ENCODE measurements around the gene TBC1D24. TPM values are rescaled to one million over a fixed set of nuclear protein-coding genes. Genes with fewer than 3 reads are reported as not detected.

Gene TBC1D24
- total RNA-seq, 1 donor from 2014 or later, result 11.1 TPM

- intact Hi-C loops (cut with micrococcal nuclease), result no loop called here
- H3K27ac ChIP-seq (replicated peaks), result no peak overlapping the region
- no peak for TF ChIP-seq CTCF (IDR thresholded peaks at IDR 0.05; ENCODE audit: borderline replicate concordance)
- peaks cover 23% of the 10 kb centered on the region for H3K36me3 ChIP-seq
- H3K4me1 ChIP-seq, result no peaks in the 10 kb centered on the region
- no peaks in the 10 kb centered on the region for H3K27me3 ChIP-seq (ENCODE audit: low read depth)
- no peak overlapping the region for H3K4me3 ChIP-seq
- no peak for DNase-seq
- no peaks in the 10 kb centered on the region for H3K9me3 ChIP-seq (replicated peaks)
Measured at GRCh38 chr16:2447920-2448583, 26.9 kb upstream of the TBC1D24 start.

- H3K27ac ChIP-seq (replicated peaks), result no peak overlapping the region
- intact Hi-C loops (cut with micrococcal nuclease), result no loop called here
- no peak for DNase-seq
- H3K4me3 ChIP-seq, result no peak overlapping the region
- no peaks in the 10 kb centered on the region for H3K9me3 ChIP-seq (replicated peaks)
- no peaks in the 10 kb centered on the region for H3K4me1 ChIP-seq
- no peaks in the 10 kb centered on the region for H3K27me3 ChIP-seq (ENCODE audit: low read depth)
- no peak for TF ChIP-seq CTCF (IDR thresholded peaks at IDR 0.05; ENCODE audit: borderline replicate concordance)
- peaks cover 30% of the 10 kb centered on the region for H3K36me3 ChIP-seq
Measured at GRCh38 chr16:2449118-2449517, 25.8 kb upstream of the TBC1D24 start.

GRCh38 chr16:2450535-2450934 lies 24.4 kb upstream of the TBC1D24 start:
- intact Hi-C loops (cut with micrococcal nuclease), result no loop called here
- Histone ChIP-seq H3K27me3 (ENCODE audit: low read depth) (no peaks in the 10 kb centered on the region), H3K27ac (replicated peaks) (no peak overlapping the region), H3K4me3 (no peak overlapping the region), H3K36me3 (peaks cover 19% of the 10 kb centered on the region), H3K9me3 (replicated peaks) (no peaks in the 10 kb centered on the region), H3K4me1 (no peaks in the 10 kb centered on the region)
- no peak for TF ChIP-seq CTCF (IDR thresholded peaks at IDR 0.05; ENCODE audit: borderline replicate concordance)
- no peak for DNase-seq

- intact Hi-C loops (cut with micrococcal nuclease), result no loop called here
Measured at GRCh38 chr16:2450975-2451381, 23.9 kb upstream of the TBC1D24 start.

DNA sequence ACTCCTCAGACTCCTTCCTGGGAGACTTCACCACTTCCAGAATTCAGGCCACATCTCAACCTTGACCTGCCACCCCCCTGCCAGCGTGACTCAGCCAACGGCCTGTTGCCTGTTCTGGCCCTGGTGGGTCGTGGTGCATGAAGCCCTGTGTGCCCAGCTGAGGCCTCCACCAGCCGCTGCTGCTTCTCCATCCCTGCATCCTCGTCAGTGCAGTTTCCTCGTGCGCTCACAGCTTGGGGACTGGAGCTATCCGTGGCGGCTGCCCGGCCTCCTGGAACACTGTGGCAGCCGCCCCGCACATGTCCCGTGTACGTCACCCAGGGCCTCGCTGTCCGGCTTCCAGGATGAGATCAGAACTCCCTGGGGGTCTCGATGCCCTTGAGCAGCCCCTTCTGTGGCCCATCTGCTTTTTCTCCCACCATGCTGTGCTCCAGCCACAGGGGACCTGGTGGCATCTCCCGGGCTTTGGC lies 23.0 kb upstream of the TBC1D24 start:
- H3K27ac ChIP-seq (replicated peaks), result no peak overlapping the region
- H3K27me3 ChIP-seq (ENCODE audit: low read depth), result no peaks in the 10 kb centered on the region
- peaks cover 7% of the 10 kb centered on the region for H3K36me3 ChIP-seq
- intact Hi-C loops (cut with micrococcal nuclease), result no loop called here
- DNase-seq, result no peak
- H3K9me3 ChIP-seq (replicated peaks), result no peaks in the 10 kb centered on the region
- no peaks in the 10 kb centered on the region for H3K4me1 ChIP-seq
- H3K4me3 ChIP-seq, result no peak overlapping the region
- TF ChIP-seq CTCF (IDR thresholded peaks at IDR 0.05; ENCODE audit: borderline replicate concordance), result no peak

More at GRCh38 chr16:2450975-2451381, 23.9 kb upstream of the TBC1D24 start:
- peaks cover 16% of the 10 kb centered on the region for H3K36me3 ChIP-seq
- no peaks in the 10 kb centered on the region for H3K9me3 ChIP-seq (replicated peaks)
- no peak overlapping the region for H3K4me3 ChIP-seq
- H3K4me1 ChIP-seq, result no peaks in the 10 kb centered on the region
- no peak overlapping the region for H3K27ac ChIP-seq (replicated peaks)
- TF ChIP-seq CTCF (IDR thresholded peaks at IDR 0.05; ENCODE audit: borderline replicate concordance), result no peak
- H3K27me3 ChIP-seq (ENCODE audit: low read depth), result no peaks in the 10 kb centered on the region
- no peak for DNase-seq

Measured in left ventricle myocardium inferior (tissue), 1 donor.